WI38 (cell line): ENCODE results near the gene PIK3R6.
A peak's percentile ranks its signal among the peaks of the same experiment; 100 is the strongest.

ENCODE experiments used
- H3K4me3 ChIP-seq: 2 replicates; pipeline ENCODE4 v1.5.1; 2011; ENCODE audit warnings: low read depth, mild to moderate bottlenecking, control low read depth, low read length
- TF ChIP-seq, protein P1 (sequence below): IDR thresholded peaks from 2 replicates; pipeline ENCODE4 v1.5.1; 2012; ENCODE audit warnings: low read depth, mild to moderate bottlenecking, control low read depth, low read length

The PIK3R6 gene

DNA sequence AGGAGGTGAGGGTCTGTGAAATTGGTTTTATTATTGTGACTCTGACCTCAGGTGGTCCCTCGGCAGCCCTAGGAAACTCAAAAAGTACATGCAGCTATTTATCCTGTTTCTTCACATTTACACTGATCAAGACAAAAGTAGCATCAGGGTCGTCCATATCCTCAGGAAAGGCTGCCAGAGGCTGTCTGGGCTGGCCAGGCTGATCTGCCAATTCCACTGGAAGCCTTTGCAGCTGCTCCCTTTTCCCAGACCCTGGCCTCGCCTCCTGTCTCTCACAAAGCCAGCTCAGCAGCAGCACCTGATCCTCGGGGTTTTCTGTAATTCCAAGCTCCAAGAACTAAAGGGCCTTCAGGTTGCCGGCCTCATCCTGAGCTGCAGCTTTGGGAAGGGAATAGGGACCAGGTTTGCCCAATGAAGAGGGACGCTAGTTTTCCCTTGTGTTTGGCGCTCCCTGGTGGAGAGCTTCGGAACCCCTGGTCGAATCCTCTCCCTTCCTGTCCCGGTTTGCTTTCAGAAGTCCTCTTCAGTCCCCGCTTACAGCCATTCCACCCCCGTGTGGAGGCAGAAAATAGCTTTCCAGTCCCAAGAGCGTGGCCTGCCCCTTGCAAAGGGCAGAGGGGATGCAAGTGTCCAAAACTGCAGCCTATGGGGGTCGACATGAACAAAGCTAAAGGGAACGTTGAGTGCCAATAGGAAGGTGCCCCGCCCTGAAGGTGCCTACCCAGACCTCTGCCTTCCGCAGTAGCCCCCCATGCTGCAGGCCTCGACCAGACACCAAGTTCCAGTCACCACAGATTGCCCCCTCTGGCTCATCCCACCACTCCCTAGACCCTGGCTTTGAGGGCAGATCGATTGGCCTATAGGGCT lies 81.7 kb downstream of the PIK3R6 start:
- no peak overlapping the region for H3K4me3 ChIP-seq
- TF ChIP-seq, protein P1, sequence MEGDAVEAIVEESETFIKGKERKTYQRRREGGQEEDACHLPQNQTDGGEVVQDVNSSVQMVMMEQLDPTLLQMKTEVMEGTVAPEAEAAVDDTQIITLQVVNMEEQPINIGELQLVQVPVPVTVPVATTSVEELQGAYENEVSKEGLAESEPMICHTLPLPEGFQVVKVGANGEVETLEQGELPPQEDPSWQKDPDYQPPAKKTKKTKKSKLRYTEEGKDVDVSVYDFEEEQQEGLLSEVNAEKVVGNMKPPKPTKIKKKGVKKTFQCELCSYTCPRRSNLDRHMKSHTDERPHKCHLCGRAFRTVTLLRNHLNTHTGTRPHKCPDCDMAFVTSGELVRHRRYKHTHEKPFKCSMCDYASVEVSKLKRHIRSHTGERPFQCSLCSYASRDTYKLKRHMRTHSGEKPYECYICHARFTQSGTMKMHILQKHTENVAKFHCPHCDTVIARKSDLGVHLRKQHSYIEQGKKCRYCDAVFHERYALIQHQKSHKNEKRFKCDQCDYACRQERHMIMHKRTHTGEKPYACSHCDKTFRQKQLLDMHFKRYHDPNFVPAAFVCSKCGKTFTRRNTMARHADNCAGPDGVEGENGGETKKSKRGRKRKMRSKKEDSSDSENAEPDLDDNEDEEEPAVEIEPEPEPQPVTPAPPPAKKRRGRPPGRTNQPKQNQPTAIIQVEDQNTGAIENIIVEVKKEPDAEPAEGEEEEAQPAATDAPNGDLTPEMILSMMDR = peak; percentile 92

DNA sequence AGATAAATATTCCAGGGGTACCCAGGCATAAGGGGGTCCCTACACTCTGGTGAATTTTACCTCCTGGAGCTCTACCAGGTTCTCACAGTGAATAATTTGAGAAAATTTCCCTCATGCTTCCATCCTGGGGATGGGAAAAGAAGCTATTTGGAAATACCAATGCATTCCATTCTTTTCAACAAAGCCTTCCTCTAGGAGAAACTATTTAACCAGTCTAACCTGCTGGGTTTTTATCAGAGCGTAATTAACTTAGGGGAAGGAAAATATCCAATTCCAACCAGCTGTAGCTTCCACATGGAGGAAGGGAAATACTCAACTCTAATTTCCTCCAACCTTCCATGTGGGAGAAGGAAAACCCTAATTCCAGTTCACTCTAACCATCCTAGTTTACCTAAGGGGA lies 85.3 kb downstream of the PIK3R6 start:
- H3K4me3 ChIP-seq = no peak overlapping the region
- TF ChIP-seq, protein P1 = no peak

DNA sequence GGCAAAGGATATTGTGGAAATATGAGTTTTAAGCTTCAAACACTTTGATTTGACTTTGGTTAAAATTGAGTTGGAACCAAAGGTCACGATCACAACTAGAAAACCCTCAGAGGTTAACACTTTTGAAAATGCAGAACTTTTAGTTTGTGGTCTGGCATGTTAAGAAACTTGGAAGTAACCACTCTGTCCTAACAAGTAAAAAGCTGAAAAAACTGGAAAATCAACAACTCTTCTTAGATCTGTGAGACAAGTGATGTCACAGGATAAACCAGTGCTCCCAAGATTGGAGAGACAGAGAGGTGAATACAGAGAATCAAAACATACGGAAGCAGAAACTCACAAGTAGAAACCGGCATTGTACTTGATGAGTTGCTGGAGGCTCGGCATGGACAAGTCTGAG lies 85.7 kb downstream of the PIK3R6 start:
- TF ChIP-seq, protein P1 = no peak
- no peak overlapping the region for H3K4me3 ChIP-seq

DNA sequence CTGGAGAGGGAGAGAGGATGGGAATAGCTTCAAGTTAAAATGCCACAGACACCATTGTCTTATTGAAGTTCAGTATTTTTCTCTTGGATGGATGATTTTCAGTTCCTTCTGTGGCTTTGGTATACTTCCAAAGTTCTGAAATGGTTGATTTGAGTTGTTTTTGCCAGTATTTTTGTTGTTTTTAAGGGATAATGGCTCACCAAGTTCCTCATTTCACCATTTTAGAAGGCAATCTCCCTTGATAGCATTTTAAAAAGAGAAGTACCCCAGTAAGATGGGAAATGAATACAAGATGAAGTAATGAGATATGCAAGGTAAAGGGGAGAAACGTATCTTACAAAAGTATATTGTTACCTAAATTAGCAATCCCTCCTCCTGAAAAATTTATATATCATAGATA lies 90.6 kb downstream of the PIK3R6 start:
- TF ChIP-seq, protein P1 = no peak
- H3K4me3 ChIP-seq = no peak overlapping the region

DNA sequence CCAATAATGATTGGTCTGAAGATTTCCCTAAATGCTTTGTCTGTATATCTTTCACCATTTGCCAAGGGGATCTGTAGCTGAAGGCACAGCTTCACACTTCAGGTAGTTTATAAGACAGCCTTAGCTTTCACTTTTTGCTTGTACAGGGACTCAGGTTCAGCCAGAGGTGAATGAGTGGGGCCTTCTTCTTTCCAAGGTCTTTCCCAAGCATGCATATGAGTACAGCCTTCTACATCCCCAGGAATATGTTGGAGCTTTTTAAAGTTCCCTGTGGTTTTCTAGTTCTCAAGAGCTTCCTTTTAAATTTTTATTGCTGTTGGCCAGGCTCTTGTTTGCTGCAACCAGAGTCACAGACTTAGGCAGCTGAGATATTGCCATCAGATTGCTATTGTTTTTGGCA lies 91.2 kb downstream of the PIK3R6 start:
- H3K4me3 ChIP-seq = no peak overlapping the region
- TF ChIP-seq, protein P1 = no peak

DNA sequence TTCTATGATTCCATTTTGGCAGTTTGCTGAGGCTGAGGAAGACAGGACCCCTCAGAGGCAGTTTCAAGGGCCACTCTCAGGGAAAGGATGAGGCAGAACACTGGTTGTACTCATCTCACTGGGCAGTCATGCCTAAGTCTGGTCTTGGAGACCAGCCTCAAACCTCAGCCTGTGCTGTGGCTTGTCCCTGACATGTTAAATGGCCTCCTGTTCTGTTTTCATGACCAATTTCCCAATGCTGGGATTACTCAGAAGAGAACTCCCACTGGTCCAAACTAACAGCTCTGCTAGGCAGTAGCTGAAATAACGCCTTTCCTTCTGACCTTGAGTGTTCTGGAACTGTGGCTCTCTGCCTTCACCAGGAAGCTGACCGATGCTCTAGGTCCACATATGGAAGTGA lies 100.7 kb downstream of the PIK3R6 start:
- no peak overlapping the region for H3K4me3 ChIP-seq
- TF ChIP-seq, protein P1 = no peak

DNA sequence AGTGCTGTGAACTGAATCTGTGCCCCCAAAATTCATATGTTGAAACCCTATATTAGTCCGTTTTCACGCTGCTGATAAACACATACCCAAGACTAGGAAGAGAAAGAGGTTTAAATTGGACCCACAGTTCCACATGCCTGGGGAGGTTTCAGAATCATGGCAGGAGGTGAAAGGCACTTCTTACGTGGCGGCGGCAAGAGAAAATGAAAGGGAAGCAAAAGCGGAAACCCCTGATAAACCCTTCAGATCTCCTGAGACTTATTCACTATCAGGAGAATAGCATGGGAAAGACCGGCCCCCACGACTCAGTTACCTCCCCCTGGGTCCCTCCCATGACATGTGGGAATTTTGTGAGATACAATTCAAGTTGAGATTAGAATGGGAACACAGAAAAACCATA lies 105.5 kb downstream of the PIK3R6 start:
- H3K4me3 ChIP-seq = no peak overlapping the region
- TF ChIP-seq, protein P1 = no peak
